SH-SY5Y (cell line): ENCODE data around the gene ECT2L.

Source experiments
- GATA2 ChIP-seq: IDR thresholded peaks from 2 replicates; pipeline ENCODE4 v1.6.1; 2011; ENCODE audit warnings: mild to moderate bottlenecking, low read depth, low read length
- GATA3 ChIP-seq: IDR thresholded peaks from 2 replicates; pipeline ENCODE4 v1.6.1; 2011; ENCODE audit warnings: low read depth, mild to moderate bottlenecking, low read length, moderate library complexity

GRCh38 chr6:138833816-138834539 lies 38.1 kb downstream of the ECT2L start:
- TF ChIP-seq GATA2, result no peak
- no peak for TF ChIP-seq GATA3
